ENCODE measurements around the gene SMAD3. TPM values are rescaled to one million over a fixed set of nuclear protein-coding genes. Genes with fewer than 3 reads are reported as not detected.

SMAD3 gene
- total and polyA plus RNA-seq, 2 of the 4 experiments (the other 2 are of a cell fraction): 71.0 to 177 TPM

GRCh38 chr15:67118808-67119207, 53.4 kb downstream of the SMAD3 start:
- Histone ChIP-seq H3K4ac (ENCODE audit: low read depth, low read length) (peak overlapping the region; percentile 54), H4K91ac (ENCODE audit: insufficient read depth, low read depth, low read length) (peak overlapping the region; percentile 83), H3K18ac (ENCODE audit: low read depth, low read length) (peak overlapping the region; percentile 91), H3K56ac (ENCODE audit: extremely low read depth, insufficient read depth, low read length) (no peak overlapping the region), H3K36me3 (ENCODE audit: control insufficient read depth, insufficient read depth, low read length) (peaks cover 44% of the 10 kb centered on the region), H3K4me1 (ENCODE audit: control insufficient read depth, insufficient read depth, low read length) (peaks cover 65% of the 10 kb centered on the region), H4K5ac (ENCODE audit: low read depth, low read length) (peak overlapping the region; percentile 86), H3K14ac (replicated peaks; ENCODE audit: low read depth, low read length) (peak overlapping the region; percentile 55), H2AFZ (replicated peaks; ENCODE audit: low read length, poor library complexity) (no peak overlapping the region), H3K9me3 (ENCODE audit: control insufficient read depth, insufficient read depth, low read length) (no peaks in the 10 kb centered on the region), H2AK9ac (replicated peaks; ENCODE audit: low read depth, low read length, poor library complexity) (no peak overlapping the region), H2BK120ac (ENCODE audit: low read depth, low read length) (peak overlapping the region; percentile 36), H3K27ac (ENCODE audit: insufficient read depth, low read length) (peak overlapping the region; percentile 81), H4K20me1 (ENCODE audit: insufficient read depth, low read length) (peaks cover 32% of the 10 kb centered on the region; the same call in 1 of the 2 replicates), H3K79me1 (ENCODE audit: low read depth in 1 of 2, low read length in 2 of 2) (peaks cover 13 to 85% of the 10 kb centered on the region in 2 experiments), H4K8ac (ENCODE audit: low read depth in 2 of 2, low read length in 2 of 2) (peak overlapping the region; percentile 60 to 82), H3K9me1 (ENCODE audit: insufficient read depth, low read length) (peaks cover 62% of the 10 kb centered on the region), H3K27me3 (ENCODE audit: control insufficient read depth, insufficient read depth, low read length) (no peaks in the 10 kb centered on the region), H3K4me2 (ENCODE audit: low read depth, low read length) (no peak overlapping the region), H3K23ac (ENCODE audit: low read depth, low read length) (peak overlapping the region; percentile 85), H3K4me3 (ENCODE audit: insufficient read depth, low read depth, low read length) (no peak overlapping the region), H2BK15ac (ENCODE audit: low read depth, low read length) (peak overlapping the region; percentile 13; the same call in 2 of the 3 replicates), H2AK5ac (ENCODE audit: low read depth, low read length) (peak overlapping the region; percentile 56), H2BK5ac (ENCODE audit: low read depth, low read length, poor library complexity, severe bottlenecking) (peak overlapping the region; percentile 90), H2BK20ac (ENCODE audit: low read depth, low read length) (peak overlapping the region; percentile 81; the same call in 1 of the 2 replicates), H3K9ac (ENCODE audit: low read depth, low read length) (peak overlapping the region; percentile 16; the same call in 1 of the 2 replicates)
- CTCF ChIA-PET: no interaction called here
- no TSS peak for BruUV-seq (replicated peaks)
- WGBS, 2 experiments (ENCODE audit: extremely low coverage in 2 of 2, insufficient read length in 1 of 2): 78% methylated on average over 4 of the region's 5 CpGs; no CpG with 5 or more reads in 1 of the 2 experiments
- intact Hi-C loops (cut with micrococcal nuclease): no loop called here
- DNase-seq (no peak), ATAC-seq (ENCODE audit: low read depth) (no peak)
- no peak for TF ChIP-seq CHD1 (IDR thresholded peaks at IDR 0.05; ENCODE audit: low read depth, low read length)
- dilution Hi-C loops (cut with HindIII; ENCODE audit: low sequenced_read_pairs, unreplicated experiment): no loop called here
- in situ Hi-C loops (cut with MboI; ENCODE audit: low sequenced_read_pairs): no loop called here
- POLR2A ChIA-PET (ENCODE audit: unreplicated experiment): interaction anchor here (0.7 kb wide), 1 partner anchor 625 kb away, joined by 3 read pairs; no protein-coding TSS in a partner anchor
